ENCODE measurements around the gene FAM149B1. TPM values are rescaled to one million over a fixed set of nuclear protein-coding genes. Genes with fewer than 3 reads are reported as not detected.

Gene FAM149B1
- total RNA-seq, 2 donors from 2014 or later = 12.5 to 13.4 TPM

GRCh38 chr10:73289958-73290357, 122.0 kb downstream of the FAM149B1 start:
- H3K36me3 Mint-ChIP-seq (ENCODE audit: low read depth) = peaks cover 8% of the 10 kb centered on the region
- no peak for DNase-seq
- no peaks in the 10 kb centered on the region for H3K4me1 Mint-ChIP-seq
- H3K9me3 ChIP-seq (ENCODE audit: control insufficient read depth, low read length, poor library complexity, severe bottlenecking) = no peaks in the 10 kb centered on the region
- H3K27ac Mint-ChIP-seq = no peak overlapping the region
- H3K27me3 Mint-ChIP-seq = no peaks in the 10 kb centered on the region
- H3K4me3 Mint-ChIP-seq = no peak overlapping the region
- ATAC-seq = no peak

GRCh38 chr10:73293461-73293860, 125.5 kb downstream of the FAM149B1 start:
- no peak for ATAC-seq

More at GRCh38 chr10:73293461-73293860, 125.5 kb downstream of the FAM149B1 start:
- H3K27ac Mint-ChIP-seq = no peak overlapping the region
- peaks cover 4% of the 10 kb centered on the region for H3K4me1 Mint-ChIP-seq
- DNase-seq = no peak
- H3K4me3 Mint-ChIP-seq = no peak overlapping the region
- H3K36me3 Mint-ChIP-seq (ENCODE audit: low read depth) = peaks cover 16% of the 10 kb centered on the region
- no peaks in the 10 kb centered on the region for H3K9me3 ChIP-seq (ENCODE audit: control insufficient read depth, low read length, poor library complexity, severe bottlenecking)
- peaks cover 7% of the 10 kb centered on the region for H3K27me3 Mint-ChIP-seq

Other genes starting within 250 kb of the FAM149B1 start
- gene PLA2G12B, start 213.3 kb upstream of the FAM149B1 start, total RNA-seq = not detected
- gene P4HA1, start 71.3 kb upstream of the FAM149B1 start, total RNA-seq = 10 to 100 TPM; 13.7 to 15.8 TPM
- gene NUDT13, start 57.7 kb upstream of the FAM149B1 start, total RNA-seq = 1 to 10 TPM in 1 of 2 donors, under 1 TPM in 1; 0.86 to 1.5 TPM
- gene ECD, start 111 bp upstream of the FAM149B1 start, total RNA-seq = 10 to 100 TPM; 41.3 to 50.5 TPM
- gene DNAJC9, start 79.1 kb downstream of the FAM149B1 start, total RNA-seq = 10 to 100 TPM; 16.2 to 21.4 TPM
- gene MRPS16, start 84.5 kb downstream of the FAM149B1 start, total RNA-seq = 10 to 100 TPM; 32.0 to 34.4 TPM
- gene CFAP70, start 190.7 kb downstream of the FAM149B1 start, total RNA-seq = 1 to 10 TPM; 2.4 to 2.6 TPM
- gene ANXA7, start 245.9 kb downstream of the FAM149B1 start, total RNA-seq = 100 to 1,000 TPM in 1 of 2 donors, 10 to 100 TPM in 1; 94.9 to 117 TPM